GM19467 (cell line): ENCODE data around the gene XCR1.
"Not testable (repeated sequence)": the region's sequence is repeated elsewhere in the genome, so short reads cannot be mapped to it uniquely, and the experiment has no call there.

Experiments used
- ATAC-seq: cut with Tn5 transposase; IDR thresholded peaks from one replicate; pipeline ENCODE4 v1.9.1; 2021; ENCODE audit warnings: mild to moderate bottlenecking, moderate library complexity; ENCODE audit not compliant: unreplicated experiment

XCR1 gene, protein sequence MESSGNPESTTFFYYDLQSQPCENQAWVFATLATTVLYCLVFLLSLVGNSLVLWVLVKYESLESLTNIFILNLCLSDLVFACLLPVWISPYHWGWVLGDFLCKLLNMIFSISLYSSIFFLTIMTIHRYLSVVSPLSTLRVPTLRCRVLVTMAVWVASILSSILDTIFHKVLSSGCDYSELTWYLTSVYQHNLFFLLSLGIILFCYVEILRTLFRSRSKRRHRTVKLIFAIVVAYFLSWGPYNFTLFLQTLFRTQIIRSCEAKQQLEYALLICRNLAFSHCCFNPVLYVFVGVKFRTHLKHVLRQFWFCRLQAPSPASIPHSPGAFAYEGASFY

GRCh38 chr3:46027021-46027705 lies at the start of gene XCR1:
XCR1 (minus strand) TSS chr3:46027483; CDS start chr3:46021947, 5,536 bp downstream.
- no peak for ATAC-seq

GRCh38 chr3:46076606-46077005 lies 49.3 kb upstream of the XCR1 start:
- ATAC-seq, result no peak

DNA sequence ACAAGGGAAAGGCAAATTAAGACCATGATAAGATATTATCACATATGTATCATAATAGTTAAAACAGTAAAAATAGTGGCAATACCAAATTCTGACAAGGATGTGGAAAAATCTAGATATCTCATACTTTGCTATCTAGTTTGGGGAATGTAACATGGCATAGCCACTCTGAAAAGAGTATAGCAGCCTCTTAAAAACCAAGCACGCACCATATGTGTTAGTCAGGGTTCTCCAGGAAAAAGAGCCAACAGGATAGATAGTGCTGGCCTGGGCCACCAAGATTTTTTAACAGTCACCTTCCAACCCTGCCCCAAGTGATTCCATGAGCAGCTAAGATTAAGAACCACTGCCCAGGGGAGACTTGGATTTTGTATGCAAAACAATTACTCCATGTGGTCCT lies 48.5 kb upstream of the XCR1 start:
- no peak for ATAC-seq

GRCh38 chr3:46071222-46071858 lies 44.1 kb upstream of the XCR1 start:
- ATAC-seq, result no peak

GRCh38 chr3:46070595-46071093 lies 43.4 kb upstream of the XCR1 start:
- no peak for ATAC-seq

DNA sequence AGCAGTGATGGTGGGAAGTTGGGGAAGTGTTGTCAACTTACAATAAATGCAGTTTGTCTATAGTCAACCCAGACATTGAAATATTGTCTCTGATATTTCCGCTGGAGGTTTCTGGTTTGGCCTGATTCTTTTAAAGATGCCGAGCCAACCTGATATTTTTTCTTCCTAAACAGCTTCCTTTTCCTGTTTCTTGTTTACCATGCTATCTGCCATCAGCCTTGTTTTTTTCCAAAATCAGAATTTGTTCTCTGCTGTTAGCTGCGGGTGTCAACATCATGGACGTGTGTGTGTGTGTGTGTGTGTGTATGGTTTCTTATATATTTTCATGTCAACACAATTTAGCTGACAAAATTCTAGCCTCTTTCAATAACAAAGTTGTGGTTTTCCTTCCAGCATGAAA lies 41.2 kb upstream of the XCR1 start:
- no peak for ATAC-seq

DNA sequence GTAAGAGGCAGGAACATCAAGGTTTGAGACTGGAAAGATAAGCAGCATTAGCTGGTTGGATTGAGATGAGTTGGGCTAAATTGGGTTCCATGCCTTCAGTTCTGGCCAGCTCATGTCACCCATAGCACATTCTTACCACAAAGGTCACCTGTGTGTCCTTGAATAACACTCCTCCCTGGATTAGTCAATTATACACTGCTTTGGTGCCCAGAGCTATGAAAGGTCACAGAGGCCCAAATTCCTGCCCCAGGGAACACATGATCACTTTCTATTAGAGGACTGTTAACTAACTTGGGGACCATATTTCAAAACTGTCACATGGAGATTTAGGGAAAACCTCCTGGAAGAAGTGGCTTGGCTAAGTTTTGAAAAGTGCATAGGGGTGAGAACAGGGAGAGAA lies 40.1 kb upstream of the XCR1 start:
- ATAC-seq, result no peak

DNA sequence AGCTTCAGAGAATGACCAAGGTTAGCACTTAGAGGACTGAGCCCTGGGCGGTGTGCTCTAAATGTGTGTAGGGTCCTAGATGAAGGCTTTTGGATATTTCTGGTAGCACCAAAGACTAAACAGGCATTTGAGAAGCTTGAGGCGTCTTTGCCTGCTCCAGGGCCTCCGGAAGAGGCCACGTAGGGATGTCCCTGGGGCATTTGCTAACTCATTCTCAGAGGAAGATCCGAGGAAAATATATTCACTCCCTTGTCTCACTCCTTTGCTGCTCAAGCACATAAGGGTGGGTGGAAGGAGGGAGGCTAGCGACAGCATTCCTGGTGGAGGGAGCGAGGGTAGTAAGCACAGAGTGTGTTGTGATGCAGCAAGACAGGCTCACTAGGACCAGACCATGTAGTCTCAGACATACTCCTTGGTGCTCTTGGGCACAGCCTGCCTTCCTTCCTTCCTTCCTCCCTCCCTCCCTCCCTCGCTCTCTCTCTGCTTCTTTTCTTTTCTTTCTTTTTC lies 38.5 kb upstream of the XCR1 start:
- ATAC-seq, result no peak

- ATAC-seq, result no peak
Measured at GRCh38 chr3:46065294-46065705, 38.0 kb upstream of the XCR1 start.

- no peak for ATAC-seq
Measured at GRCh38 chr3:46062679-46063078, 35.4 kb upstream of the XCR1 start.

GRCh38 chr3:46061887-46062286 lies 34.6 kb upstream of the XCR1 start:
- no peak for ATAC-seq

- ATAC-seq, result no peak
Measured at GRCh38 chr3:46061108-46061720, 33.9 kb upstream of the XCR1 start.

- no peak for ATAC-seq
Measured at GRCh38 chr3:46060551-46060950, 33.3 kb upstream of the XCR1 start.

DNA sequence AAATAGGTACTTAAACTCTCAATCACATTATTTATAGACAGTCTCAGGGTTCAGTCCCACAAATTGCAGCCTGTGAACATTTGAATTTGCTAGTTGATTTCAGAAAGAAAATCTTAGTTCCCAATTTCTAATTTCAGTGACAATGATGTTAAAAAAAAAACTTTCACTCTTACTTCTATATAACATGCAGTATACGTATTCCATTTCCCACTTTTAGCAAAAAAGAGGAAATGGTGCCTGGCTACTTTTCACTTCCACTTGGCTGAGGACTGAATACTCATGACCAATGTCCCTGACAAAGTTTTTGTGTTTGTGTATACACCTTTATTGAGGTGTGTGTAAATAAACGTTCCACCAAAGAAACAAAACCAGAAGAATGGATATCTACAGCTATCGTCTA lies 32.1 kb upstream of the XCR1 start:
- no peak for ATAC-seq

- ATAC-seq, result no peak
Measured at GRCh38 chr3:46058981-46059380, 31.7 kb upstream of the XCR1 start.

GRCh38 chr3:46057716-46058115 lies 30.4 kb upstream of the XCR1 start:
- no peak for ATAC-seq

GRCh38 chr3:46056686-46057085 lies 29.4 kb upstream of the XCR1 start:
- no peak for ATAC-seq

- ATAC-seq, result not testable (repeated sequence)
Measured at GRCh38 chr3:46053761-46054515, 26.7 kb upstream of the XCR1 start.

DNA sequence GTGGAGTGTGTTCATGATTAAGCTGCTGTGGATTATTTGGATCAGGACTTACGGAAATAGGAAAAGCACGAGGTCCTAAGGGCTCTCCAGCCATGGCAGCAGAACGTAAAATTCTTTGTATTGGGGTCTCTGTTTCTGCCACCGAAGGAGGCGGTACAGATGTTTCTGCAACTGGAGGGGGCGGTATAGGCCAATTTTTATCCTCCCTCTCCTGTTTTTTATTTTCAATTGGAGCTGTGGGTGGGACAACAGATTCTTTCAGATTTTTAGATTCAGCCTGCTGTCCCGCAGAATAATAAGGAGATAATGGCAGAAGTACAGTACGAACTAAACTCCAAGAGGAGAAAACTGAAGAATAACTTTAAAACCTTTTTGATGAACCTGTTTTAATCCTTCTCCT lies 26.0 kb upstream of the XCR1 start:
- ATAC-seq, result not testable (repeated sequence)

- no peak for ATAC-seq
Measured at GRCh38 chr3:46052531-46052930, 25.2 kb upstream of the XCR1 start.
